ENCODE measurements around the gene FAM229B. TPM values are rescaled to one million over a fixed set of nuclear protein-coding genes. Genes with fewer than 3 reads are reported as not detected.

FAM229B gene
- total and polyA plus RNA-seq, 2 of the 8 experiments (the other 6 are each of a cell fraction or from before 2014, with no cell fraction given) = 10.0 to 10.4 TPM

DNA sequence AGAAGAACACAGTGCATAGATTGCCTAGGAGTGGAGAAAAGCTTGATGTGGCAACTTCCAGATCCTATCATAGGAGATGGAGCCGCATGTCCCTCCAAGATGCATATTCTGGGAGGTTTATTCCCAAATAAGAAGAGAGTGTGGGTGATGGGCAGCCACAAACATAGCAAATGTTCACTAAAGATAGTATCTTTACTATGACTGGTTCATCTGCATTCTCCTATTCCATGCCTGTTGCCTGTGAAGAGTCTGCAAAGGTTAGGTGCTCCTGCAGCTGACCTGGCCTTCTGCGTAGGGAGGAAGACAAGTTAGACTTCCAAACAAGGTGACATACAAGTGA, 48.0 kb upstream of the FAM229B start (continued):
- TF ChIP-seq POU5F1 (IDR thresholded peaks at IDR 0.05; ENCODE audit: low read depth, low read length) (no peak), SIRT6 (IDR thresholded peaks at IDR 0.05; ENCODE audit: low read length) (no peak), SIN3A (conservative IDR thresholded peaks at IDR 0.05 in 1 of 2, IDR thresholded peaks at IDR 0.05 in 1 of 2; ENCODE audit: low read depth in 1 of 2, low read length in 2 of 2) (no peak), E2F6 (IDR thresholded peaks at IDR 0.05) (no peak), RNF2 (IDR thresholded peaks at IDR 0.05; ENCODE audit: borderline replicate concordance, low read depth, low read length, missing control alignments, poor library complexity, severe bottlenecking) (no peak)

Data from H1 (cell line).